ENCODE results near the gene C1orf87. TPM values are rescaled to one million over a fixed set of nuclear protein-coding genes. Genes with fewer than 3 reads are reported as not detected.

Gene C1orf87
- total RNA-seq, 1 experiment from 2014 or later = not detected

- no peak for DNase-seq
- Mint-ChIP-seq H3K27me3 (ENCODE audit: insufficient read depth, unreplicated experiment) (peaks cover 8% of the 10 kb centered on the region), H3K4me1 (ENCODE audit: low read depth, unreplicated experiment) (no peaks in the 10 kb centered on the region), H3K36me3 (ENCODE audit: insufficient read depth, unreplicated experiment) (no peaks in the 10 kb centered on the region), H3K4me3 (ENCODE audit: unreplicated experiment) (no peak overlapping the region), H3K9me3 (ENCODE audit: unreplicated experiment) (no peaks in the 10 kb centered on the region), H3K27ac (ENCODE audit: unreplicated experiment) (no peak overlapping the region)
- Histone ChIP-seq H3K4me3 (ENCODE audit: low read depth, low read length) (no peak overlapping the region), H3K4me1 (no peaks in the 10 kb centered on the region), H3K36me3 (ENCODE audit: control insufficient read depth, insufficient read depth, low read length) (no peaks in the 10 kb centered on the region), H3K9me3 (no peaks in the 10 kb centered on the region), H3K27me3 (replicated peaks; ENCODE audit: control insufficient read depth, insufficient read depth, low read length) (no peaks in the 10 kb centered on the region)
- POLR2A ChIA-PET = no interaction called here
- CTCF ChIA-PET = interaction anchor here (0.7 kb wide), 1 partner anchor 357 kb away, joined by 3 read pairs; no protein-coding TSS in a partner anchor
- TF ChIP-seq CTCF (IDR thresholded peaks at IDR 0.05; ENCODE audit: insufficient read depth in 1 of 2, low read depth in 1 of 2, low read length in 1 of 2, severe bottlenecking in 1 of 2, unreplicated experiment in 1 of 2) = no peak
- intact Hi-C loops (cut with micrococcal nuclease; ENCODE audit: unreplicated experiment) = no loop called here
- BruUV-seq (replicated peaks) = no TSS peak
Measured at GRCh38 chr1:60102267-60103061, 28.9 kb upstream of the C1orf87 start.

GRCh38 chr1:60101516-60101915 is 27.9 kb upstream of the C1orf87 start:
- POLR2A ChIA-PET = no interaction called here
- TF ChIP-seq CTCF (IDR thresholded peaks at IDR 0.05; ENCODE audit: insufficient read depth in 1 of 2, low read depth in 1 of 2, low read length in 1 of 2, severe bottlenecking in 1 of 2, unreplicated experiment in 1 of 2) = no peak

GRCh38 chr1:60091195-60091715 is 17.7 kb upstream of the C1orf87 start:
- Mint-ChIP-seq H3K27me3 (ENCODE audit: insufficient read depth, unreplicated experiment) (peaks cover 6% of the 10 kb centered on the region), H3K4me3 (ENCODE audit: unreplicated experiment) (no peak overlapping the region), H3K27ac (ENCODE audit: unreplicated experiment) (no peak overlapping the region), H3K4me1 (ENCODE audit: low read depth, unreplicated experiment) (no peaks in the 10 kb centered on the region), H3K9me3 (ENCODE audit: unreplicated experiment) (no peaks in the 10 kb centered on the region), H3K36me3 (ENCODE audit: insufficient read depth, unreplicated experiment) (no peaks in the 10 kb centered on the region)
- no peaks in the 10 kb centered on the region for H3K4me1 ChIP-seq
- no peaks in the 10 kb centered on the region for H3K27me3 ChIP-seq (replicated peaks; ENCODE audit: control insufficient read depth, insufficient read depth, low read length)
- BruUV-seq (replicated peaks) = no TSS peak
- intact Hi-C loops (cut with micrococcal nuclease; ENCODE audit: unreplicated experiment) = no loop called here
- no peaks in the 10 kb centered on the region for H3K9me3 ChIP-seq
- no peaks in the 10 kb centered on the region for H3K36me3 ChIP-seq (ENCODE audit: control insufficient read depth, insufficient read depth, low read length)
- no peak for TF ChIP-seq CTCF (IDR thresholded peaks at IDR 0.05; ENCODE audit: insufficient read depth in 1 of 2, low read depth in 1 of 2, low read length in 1 of 2, severe bottlenecking in 1 of 2, unreplicated experiment in 1 of 2)
- no peak overlapping the region for H3K4me3 ChIP-seq (ENCODE audit: low read depth, low read length)
- CTCF ChIA-PET = no interaction called here
- DNase-seq = no peak
- POLR2A ChIA-PET = no interaction called here

More at GRCh38 chr1:60101516-60101915, 27.9 kb upstream of the C1orf87 start:
- Mint-ChIP-seq H3K4me1 (ENCODE audit: low read depth, unreplicated experiment) (no peaks in the 10 kb centered on the region), H3K27me3 (ENCODE audit: insufficient read depth, unreplicated experiment) (peaks cover 11% of the 10 kb centered on the region), H3K4me3 (ENCODE audit: unreplicated experiment) (no peak overlapping the region), H3K9me3 (ENCODE audit: unreplicated experiment) (no peaks in the 10 kb centered on the region), H3K36me3 (ENCODE audit: insufficient read depth, unreplicated experiment) (no peaks in the 10 kb centered on the region), H3K27ac (ENCODE audit: unreplicated experiment) (no peak overlapping the region)
- intact Hi-C loops (cut with micrococcal nuclease; ENCODE audit: unreplicated experiment) = no loop called here
- CTCF ChIA-PET = interaction anchor here (0.7 kb wide), 1 partner anchor 358 kb away, joined by 3 read pairs; no protein-coding TSS in a partner anchor
- Histone ChIP-seq H3K4me1 (no peaks in the 10 kb centered on the region), H3K36me3 (ENCODE audit: control insufficient read depth, insufficient read depth, low read length) (no peaks in the 10 kb centered on the region), H3K9me3 (no peaks in the 10 kb centered on the region), H3K27me3 (replicated peaks; ENCODE audit: control insufficient read depth, insufficient read depth, low read length) (no peaks in the 10 kb centered on the region), H3K4me3 (ENCODE audit: low read depth, low read length) (no peak overlapping the region)
- no peak for DNase-seq
- no TSS peak for BruUV-seq (replicated peaks)

Measured in Caco-2 (cell line).